Vagina (tissue), 2 donors: ENCODE data around the gene MRGPRX3. TPM values are rescaled to one million over a fixed set of nuclear protein-coding genes. Genes with fewer than 3 reads are reported as not detected.
"Not testable (repeated sequence)": the region's sequence is repeated elsewhere in the genome, so short reads cannot be mapped to it uniquely, and the experiment has no call there.

Experiments
- DNase-seq, 2 donors: peaks; one replicate each; pipeline ENCODE4 v3.0.0-alpha.2; 2017; ENCODE audit errors: extremely low spot score in 2 of 2
- H3K27ac ChIP-seq: fragments of 200-600 bp; sonication (generic); one replicate; pipeline ENCODE4 v1.5.1; 2019
- H3K27me3 ChIP-seq: fragments of 200-600 bp; sonication (generic); one replicate; pipeline ENCODE4 v1.5.1; 2019
- H3K36me3 ChIP-seq, 2 donors: fragments of 200-600 bp; sonication (generic); one replicate each; pipeline ENCODE4 v1.5.1; 2017 to 2019
- H3K4me1 ChIP-seq: fragments of 200-600 bp; sonication (generic); one replicate; pipeline ENCODE4 v1.5.1; 2019
- H3K4me3 ChIP-seq, 2 donors: fragments of 200-600 bp; sonication (generic); 1 replicate in 1 of 2; 2 replicates in 1 of 2; pipeline ENCODE4 v1.5.1; 2016 to 2019
- H3K9me3 ChIP-seq: fragments of 200-600 bp; sonication (generic); one replicate; pipeline ENCODE4 v1.5.1; 2019
- POLR2A ChIP-seq, 2 donors: fragments of 450-650 bp; IDR thresholded peaks; one replicate each; pipeline ENCODE4 v1.6.1; 2017; ENCODE audit warnings: antibody characterized with exemption in 2 of 2, mild to moderate bottlenecking in 2 of 2, moderate library complexity in 2 of 2
- POLR2AphosphoS5 ChIP-seq, 2 donors: sonication (generic); formaldehyde crosslinking; IDR thresholded peaks; one replicate each; pipeline ENCODE4 v1.9.0; 2017; ENCODE audit warnings: antibody characterized with exemption in 2 of 2, mild to moderate bottlenecking in 2 of 2, low read depth in 1 of 2; ENCODE audit not compliant: insufficient read depth in 1 of 2
- intact Hi-C: fragments of 100-400 bp; cut with DNase I; formaldehyde crosslinking; loops from one replicate; pipeline ENCODE4 v1.15.1; 2023
- total RNA-seq: library from RNA; depleted of rRNA; stranded (reverse); fragments of >200 nt; gene quantifications from one replicate; pipeline ENCODE4 v1.2.3, GENCODE V29; 2016
- TF ChIP-seq, protein P1 (sequence below), 3 experiments: fragments of 450-650 bp in 2 of 3; fragments of 200-600 bp in 1 of 3; sonication (generic) in 1 of 3; IDR thresholded peaks; one replicate each; pipeline ENCODE4 v1.5.1; 2017 to 2019; ENCODE audit warnings: antibody characterized with exemption in 3 of 3, mild to moderate bottlenecking in 2 of 3, moderate library complexity in 2 of 3

Gene MRGPRX3
- total RNA-seq, 1 donor from 2014 or later: not detected

DNA sequence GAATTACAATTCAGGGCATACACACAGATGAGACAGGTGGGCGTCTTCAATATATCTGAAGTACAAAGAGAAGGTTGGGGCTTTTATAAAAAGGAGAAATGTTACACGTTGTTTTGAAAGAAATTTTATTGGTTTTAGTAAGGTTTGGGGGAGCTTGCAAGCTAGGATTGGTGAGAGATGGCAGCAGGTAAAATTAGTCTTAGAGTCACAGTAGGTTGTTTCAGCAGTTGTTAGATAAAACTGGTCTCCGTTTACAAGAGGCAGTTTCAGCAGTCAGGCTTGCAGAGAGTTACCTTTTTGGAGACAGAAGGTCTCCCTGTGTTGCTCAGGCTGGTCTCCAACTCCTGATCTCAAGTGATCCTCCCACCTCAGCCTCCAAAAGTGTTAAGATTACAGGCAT, 24.1 kb upstream of the MRGPRX3 start:
- TF ChIP-seq, protein P1, sequence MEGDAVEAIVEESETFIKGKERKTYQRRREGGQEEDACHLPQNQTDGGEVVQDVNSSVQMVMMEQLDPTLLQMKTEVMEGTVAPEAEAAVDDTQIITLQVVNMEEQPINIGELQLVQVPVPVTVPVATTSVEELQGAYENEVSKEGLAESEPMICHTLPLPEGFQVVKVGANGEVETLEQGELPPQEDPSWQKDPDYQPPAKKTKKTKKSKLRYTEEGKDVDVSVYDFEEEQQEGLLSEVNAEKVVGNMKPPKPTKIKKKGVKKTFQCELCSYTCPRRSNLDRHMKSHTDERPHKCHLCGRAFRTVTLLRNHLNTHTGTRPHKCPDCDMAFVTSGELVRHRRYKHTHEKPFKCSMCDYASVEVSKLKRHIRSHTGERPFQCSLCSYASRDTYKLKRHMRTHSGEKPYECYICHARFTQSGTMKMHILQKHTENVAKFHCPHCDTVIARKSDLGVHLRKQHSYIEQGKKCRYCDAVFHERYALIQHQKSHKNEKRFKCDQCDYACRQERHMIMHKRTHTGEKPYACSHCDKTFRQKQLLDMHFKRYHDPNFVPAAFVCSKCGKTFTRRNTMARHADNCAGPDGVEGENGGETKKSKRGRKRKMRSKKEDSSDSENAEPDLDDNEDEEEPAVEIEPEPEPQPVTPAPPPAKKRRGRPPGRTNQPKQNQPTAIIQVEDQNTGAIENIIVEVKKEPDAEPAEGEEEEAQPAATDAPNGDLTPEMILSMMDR (IDR thresholded peaks at IDR 0.05): no peak
- no peak for TF ChIP-seq POLR2A (IDR thresholded peaks at IDR 0.05)
- TF ChIP-seq POLR2AphosphoS5 (IDR thresholded peaks at IDR 0.05; ENCODE audit: insufficient read depth in 1 of 2, low read depth in 1 of 2): no peak
- Histone ChIP-seq H3K9me3 (no peaks in the 10 kb centered on the region), H3K36me3 (no peaks in the 10 kb centered on the region), H3K4me1 (peaks cover 21% of the 10 kb centered on the region), H3K27ac (no peak overlapping the region), H3K4me3 (no peak overlapping the region), H3K27me3 (no peaks in the 10 kb centered on the region)
- DNase-seq: no peak
- intact Hi-C loops: no loop called here

DNA sequence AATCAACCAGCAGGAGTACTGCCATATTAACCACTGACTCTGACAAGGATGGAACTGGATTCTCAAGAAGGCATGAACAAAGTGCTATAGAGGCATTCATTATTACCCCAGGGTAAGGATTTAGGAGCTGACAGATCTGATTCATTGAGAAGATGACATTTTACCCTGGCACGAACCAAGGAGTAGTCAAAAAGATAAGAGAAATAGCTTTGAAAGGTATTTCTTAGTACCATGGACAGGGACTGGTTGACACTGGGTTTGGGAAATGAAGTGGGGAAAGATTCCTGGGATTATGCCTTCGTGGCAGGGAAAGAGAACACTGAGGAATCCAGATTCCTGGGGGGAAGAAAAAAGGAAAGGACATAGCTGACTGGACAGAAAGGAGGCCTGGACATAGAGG, 21.4 kb upstream of the MRGPRX3 start:
- Histone ChIP-seq H3K27me3 (no peaks in the 10 kb centered on the region), H3K27ac (no peak overlapping the region), H3K4me3 (no peak overlapping the region), H3K9me3 (no peaks in the 10 kb centered on the region), H3K36me3 (no peaks in the 10 kb centered on the region), H3K4me1 (peaks cover 7% of the 10 kb centered on the region)
- DNase-seq: no peak
- intact Hi-C loops: loop anchor here (10.0 kb wide), 1 partner anchor 624 kb away; no protein-coding TSS in a partner anchor
- TF ChIP-seq, protein P1 (IDR thresholded peaks at IDR 0.05): no peak
- TF ChIP-seq POLR2A (IDR thresholded peaks at IDR 0.05): no peak
- TF ChIP-seq POLR2AphosphoS5 (IDR thresholded peaks at IDR 0.05; ENCODE audit: insufficient read depth in 1 of 2, low read depth in 1 of 2): no peak

DNA sequence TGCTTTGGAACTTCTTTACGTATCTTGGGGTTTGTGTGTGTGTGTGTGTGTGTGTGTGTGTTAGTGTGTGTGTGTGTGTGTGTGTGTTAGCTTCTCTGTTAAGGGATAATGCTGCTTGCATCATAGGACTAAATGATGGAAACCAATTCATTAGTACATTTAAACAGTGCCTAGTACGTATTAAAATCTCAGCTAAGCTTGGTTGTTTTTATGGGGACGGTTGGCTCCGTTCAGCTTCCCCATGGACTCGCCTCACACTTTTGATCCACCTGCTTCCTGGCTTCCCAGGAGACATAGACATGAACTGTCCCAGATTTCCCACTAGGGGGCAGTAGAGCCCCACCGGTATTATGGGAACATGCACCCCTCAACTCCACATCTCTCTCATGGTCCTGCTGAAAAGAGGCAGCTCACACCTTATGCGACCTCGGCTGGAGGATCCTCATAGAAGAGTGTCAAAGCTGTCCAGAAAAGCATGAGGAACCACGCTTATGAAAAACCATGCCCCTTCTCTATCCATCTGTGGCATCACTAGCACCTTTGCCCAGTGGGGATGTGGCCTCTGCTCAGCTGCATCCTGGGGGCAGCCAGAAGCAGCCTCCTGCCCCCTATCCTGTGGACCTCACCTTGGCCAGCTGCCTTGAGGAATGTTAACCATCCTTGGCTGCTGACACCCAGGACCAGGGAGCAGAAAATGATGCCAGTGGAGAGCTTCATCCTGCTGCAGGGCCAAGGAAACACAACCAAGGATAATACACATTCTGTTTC, 16.8 kb upstream of the MRGPRX3 start:
- H3K9me3 ChIP-seq: no peaks in the 10 kb centered on the region
- TF ChIP-seq POLR2AphosphoS5 (IDR thresholded peaks at IDR 0.05; ENCODE audit: insufficient read depth in 1 of 2, low read depth in 1 of 2): no peak
- TF ChIP-seq, protein P1 (IDR thresholded peaks at IDR 0.05): peak in 2 of 3 experiments; percentile 62 to 67
- TF ChIP-seq POLR2A (IDR thresholded peaks at IDR 0.05): no peak
- H3K27ac ChIP-seq: no peak overlapping the region
- intact Hi-C loops: loop anchor here (10.0 kb wide), 1 partner anchor 619 kb away; no protein-coding TSS in a partner anchor
- H3K36me3 ChIP-seq: no peaks in the 10 kb centered on the region
- no peak for DNase-seq
- no peak overlapping the region for H3K4me3 ChIP-seq
- H3K4me1 ChIP-seq: no peaks in the 10 kb centered on the region
- no peaks in the 10 kb centered on the region for H3K27me3 ChIP-seq

DNA sequence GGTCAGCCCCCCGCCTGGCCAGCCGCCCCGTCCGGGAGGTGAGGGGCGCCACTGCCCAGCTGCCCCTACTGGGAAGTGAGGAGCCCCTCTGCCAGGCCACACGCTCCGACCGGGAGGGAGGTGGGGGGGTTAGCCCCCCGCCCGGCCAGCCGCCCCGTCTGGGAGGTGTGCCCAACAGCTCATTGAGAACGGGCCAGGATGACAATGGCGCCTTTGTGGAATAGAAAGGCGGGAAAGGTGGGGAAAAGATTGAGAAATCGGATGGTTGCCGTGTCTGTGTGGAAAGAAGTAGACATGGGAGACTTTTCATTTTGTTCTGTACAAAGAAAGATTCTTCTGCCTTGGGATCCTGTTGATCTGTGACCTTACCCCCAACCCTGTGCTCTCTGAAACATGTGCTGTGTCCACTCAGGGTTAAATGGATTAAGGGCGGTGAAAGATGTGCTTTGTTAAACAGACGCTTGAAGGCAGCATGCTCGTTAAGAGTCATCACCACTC, 11.0 kb upstream of the MRGPRX3 start:
- intact Hi-C loops, H3K9me3 ChIP-seq, DNase-seq, H3K4me1 ChIP-seq, H3K4me3 ChIP-seq, H3K27me3 ChIP-seq, H3K27ac ChIP-seq, H3K36me3 ChIP-seq: not testable (repeated sequence)

DNA sequence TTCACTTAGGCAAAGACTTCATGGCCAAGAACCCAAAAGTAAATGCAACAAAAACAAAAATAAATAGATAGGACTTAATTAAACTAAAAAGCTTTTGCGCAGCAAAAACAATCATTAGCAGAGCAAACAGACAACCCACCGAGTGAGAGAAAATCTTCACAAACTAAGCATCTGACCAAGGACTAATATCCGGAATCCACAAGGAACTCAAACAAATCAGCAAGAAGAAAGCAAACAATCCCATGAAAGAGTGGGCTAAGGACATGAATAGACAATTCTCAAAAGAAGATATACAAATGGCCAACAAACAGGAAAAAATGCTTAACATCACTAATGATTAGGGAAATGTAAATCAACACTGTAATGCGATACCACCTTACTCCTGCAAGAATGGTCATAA, 1.3 kb upstream of the MRGPRX3 start:
- H3K36me3 ChIP-seq, DNase-seq, H3K27ac ChIP-seq, H3K4me1 ChIP-seq, H3K4me3 ChIP-seq, H3K9me3 ChIP-seq, intact Hi-C loops, H3K27me3 ChIP-seq: not testable (repeated sequence)

DNA sequence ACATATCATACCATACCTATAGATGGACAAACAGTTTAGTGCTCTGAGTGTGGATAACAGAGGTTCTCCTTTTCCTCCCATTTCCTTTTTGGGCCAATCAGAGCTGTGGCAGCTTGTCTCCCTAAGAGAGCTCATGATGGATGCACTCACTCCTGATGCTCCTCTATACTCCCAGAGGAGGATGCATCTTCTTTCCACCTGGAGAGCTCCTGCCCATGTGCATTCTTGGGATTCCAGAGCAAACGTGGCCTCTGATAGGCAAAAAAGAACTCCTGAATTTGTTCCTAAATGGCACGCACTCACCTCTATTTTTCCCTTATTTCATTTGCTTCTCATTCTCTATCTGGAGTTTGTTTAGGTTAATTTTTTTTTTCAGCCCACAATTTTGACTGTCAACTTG, 2.9 kb downstream of the MRGPRX3 start:
- H3K9me3 ChIP-seq: no peaks in the 10 kb centered on the region
- H3K4me1 ChIP-seq: no peaks in the 10 kb centered on the region
- no peaks in the 10 kb centered on the region for H3K27me3 ChIP-seq
- no peak overlapping the region for H3K4me3 ChIP-seq
- TF ChIP-seq POLR2AphosphoS5 (IDR thresholded peaks at IDR 0.05; ENCODE audit: insufficient read depth in 1 of 2, low read depth in 1 of 2) (no peak), POLR2A (IDR thresholded peaks at IDR 0.05) (no peak)
- TF ChIP-seq, protein P1 (IDR thresholded peaks at IDR 0.05): no peak
- intact Hi-C loops: no loop called here
- H3K27ac ChIP-seq: no peak overlapping the region
- DNase-seq: no peak
- H3K36me3 ChIP-seq: no peaks in the 10 kb centered on the region
